ENCODE measurements around the gene ATF1.
"Not testable (repeated sequence)": the region's sequence is repeated elsewhere in the genome, so short reads cannot be mapped to it uniquely, and the experiment has no call there.

ATF1 gene

GRCh38 chr12:50865266-50865665 is 101.4 kb downstream of the ATF1 start:
- Histone ChIP-seq H3K27me3 (ENCODE audit: insufficient read depth, poor library complexity, severe bottlenecking) (no peaks in the 10 kb centered on the region), H3K4me3 (ENCODE audit: severe bottlenecking) (no peak overlapping the region), H3K9me3 (ENCODE audit: severe bottlenecking) (peaks cover 2% of the 10 kb centered on the region), H3K36me3 (ENCODE audit: low read depth) (no peaks in the 10 kb centered on the region), H3K4me1 (ENCODE audit: insufficient read depth, poor library complexity, severe bottlenecking) (no peaks in the 10 kb centered on the region), H3K27ac (ENCODE audit: poor library complexity, severe bottlenecking) (no peak overlapping the region)
- no peak for ATAC-seq (ENCODE audit: low read depth)
- TF ChIP-seq CTCF (IDR thresholded peaks at IDR 0.05; ENCODE audit: poor library complexity, severe bottlenecking), result no peak
- DNase-seq (ENCODE audit: low spot score), result no peak

GRCh38 chr12:50868881-50869280 is 105.0 kb downstream of the ATF1 start:
- not testable (repeated sequence) for H3K36me3 ChIP-seq (ENCODE audit: low read depth); ATAC-seq (ENCODE audit: low read depth); H3K27ac ChIP-seq (ENCODE audit: poor library complexity, severe bottlenecking); DNase-seq (ENCODE audit: low spot score); H3K27me3 ChIP-seq (ENCODE audit: insufficient read depth, poor library complexity, severe bottlenecking); H3K4me1 ChIP-seq (ENCODE audit: insufficient read depth, poor library complexity, severe bottlenecking); H3K9me3 ChIP-seq (ENCODE audit: severe bottlenecking); H3K4me3 ChIP-seq (ENCODE audit: severe bottlenecking)

Data from RWPE2 (cell line).